Fibroblast of lung (primary cell): ENCODE results near the gene EPS8. TPM values are rescaled to one million over a fixed set of nuclear protein-coding genes. Genes with fewer than 3 reads are reported as not detected.

Experiments used
- DNase-seq, 2 donors: peaks; one replicate each; pipeline versions ENCODE4 v3.0.0 to v3.0.0-alpha.2; 2010; ENCODE audit warnings: low read depth in 2 of 2
- H2AFZ ChIP-seq: 2 replicates; pipeline ENCODE4 v1.5.1; 2012; ENCODE audit warnings: low read length, control low read depth, inconsistent platforms
- H3K27ac ChIP-seq: 2 replicates; pipeline ENCODE4 v1.5.1; 2011; ENCODE audit warnings: low read length, control low read depth; ENCODE audit not compliant: insufficient read depth
- H3K27me3 ChIP-seq: 2 replicates; pipeline ENCODE4 v1.5.1; 2011; ENCODE audit warnings: mild to moderate bottlenecking, low read length; ENCODE audit not compliant: control insufficient read depth, insufficient read depth
- H3K36me3 ChIP-seq: 2 replicates; pipeline ENCODE4 v1.5.1; 2011; ENCODE audit warnings: low read length; ENCODE audit not compliant: control insufficient read depth, insufficient read depth
- H3K4me1 ChIP-seq: 2 replicates; pipeline ENCODE4 v1.5.1; 2011; ENCODE audit warnings: low read length; ENCODE audit not compliant: control insufficient read depth, insufficient read depth; ENCODE audit errors: extremely low read depth
- H3K4me2 ChIP-seq: 2 replicates; pipeline ENCODE4 v1.5.1; 2011; ENCODE audit warnings: low read length, control low read depth; ENCODE audit not compliant: insufficient read depth; ENCODE audit errors: extremely low read depth
- H3K4me3 ChIP-seq, 4 experiments: fragments of 200-600 bp in 1 of 4; sonication (generic) in 1 of 4; replicated peaks in 1 of 4; 2 replicates each; pipeline ENCODE4 v1.5.1; 2011 to 2016; ENCODE audit warnings: low read length in 4 of 4, low read depth in 3 of 4, mild to moderate bottlenecking in 3 of 4, control low read depth in 2 of 4, inconsistent platforms in 1 of 4, mixed read lengths in 1 of 4; ENCODE audit not compliant: insufficient read depth in 1 of 4; ENCODE audit errors: control extremely low read depth in 1 of 4
- H3K79me2 ChIP-seq: 2 replicates; pipeline ENCODE4 v1.5.1; 2012; ENCODE audit warnings: mild to moderate bottlenecking, low read length, inconsistent platforms; ENCODE audit not compliant: control insufficient read depth, insufficient read depth
- H3K9ac ChIP-seq: 2 replicates; pipeline ENCODE4 v1.5.1; 2011; ENCODE audit warnings: mild to moderate bottlenecking, low read length, control low read depth; ENCODE audit not compliant: insufficient read depth
- H3K9me3 ChIP-seq: 2 replicates; pipeline ENCODE4 v1.5.1; 2012; ENCODE audit warnings: low read depth, low read length; ENCODE audit not compliant: control insufficient read depth, insufficient read depth
- H4K20me1 ChIP-seq: 2 replicates; pipeline ENCODE4 v1.5.1; 2011; ENCODE audit warnings: low read length; ENCODE audit not compliant: control insufficient read depth, insufficient read depth; ENCODE audit errors: extremely low read depth
- CTCF ChIP-seq, 2 donors: IDR thresholded peaks in 1 of 2; conservative IDR thresholded peaks in 1 of 2; 1 replicate in 1 of 2; 2 replicates in 1 of 2; pipeline ENCODE4 v1.5.1; 2011 to 2012; ENCODE audit warnings: low read length in 2 of 2, control low read depth in 1 of 2, inconsistent platforms in 1 of 2, low read depth in 1 of 2, mild to moderate bottlenecking in 1 of 2
- EZH2 ChIP-seq: IDR thresholded peaks from 2 replicates; pipeline ENCODE4 v1.5.1; 2012; ENCODE audit warnings: low read length, control low read depth, mild to moderate bottlenecking; ENCODE audit errors: missing control alignments
- polyA minus RNA-seq: library from RNA; depleted of rRNA, polyadenylated mRNA; stranded (reverse); fragments of >200 nt; gene quantifications from 2 replicates; pipeline ENCODE4 v1.2.3, GENCODE V29; 2011; ENCODE audit warnings: low replicate concordance
- polyA plus RNA-seq, 2 donors: library from polyadenylated mRNA; depleted of rRNA in 1 of 2; stranded (reverse) in 1 of 2; unstranded in 1 of 2; fragments of >200 nt; gene quantifications; 2 replicates each; pipeline ENCODE4 v1.2.1, GENCODE V29; 2011 to 2012; ENCODE audit warnings: missing spikeins in 1 of 2
- total RNA-seq: library from RNA; depleted of rRNA; stranded (reverse); fragments of >200 nt; gene quantifications from 2 replicates; pipeline ENCODE4 v1.2.1, GENCODE V29; 2014

EPS8 gene
- total RNA-seq (71.4 and 108 TPM in 2 replicates), polyA plus RNA-seq (81.2 and 96.3 TPM in 2 replicates), polyA minus RNA-seq (22.2 and 31.6 TPM in 2 replicates)
- polyA plus RNA-seq (2012), result 42.9 and 45.2 TPM in 2 replicates

DNA sequence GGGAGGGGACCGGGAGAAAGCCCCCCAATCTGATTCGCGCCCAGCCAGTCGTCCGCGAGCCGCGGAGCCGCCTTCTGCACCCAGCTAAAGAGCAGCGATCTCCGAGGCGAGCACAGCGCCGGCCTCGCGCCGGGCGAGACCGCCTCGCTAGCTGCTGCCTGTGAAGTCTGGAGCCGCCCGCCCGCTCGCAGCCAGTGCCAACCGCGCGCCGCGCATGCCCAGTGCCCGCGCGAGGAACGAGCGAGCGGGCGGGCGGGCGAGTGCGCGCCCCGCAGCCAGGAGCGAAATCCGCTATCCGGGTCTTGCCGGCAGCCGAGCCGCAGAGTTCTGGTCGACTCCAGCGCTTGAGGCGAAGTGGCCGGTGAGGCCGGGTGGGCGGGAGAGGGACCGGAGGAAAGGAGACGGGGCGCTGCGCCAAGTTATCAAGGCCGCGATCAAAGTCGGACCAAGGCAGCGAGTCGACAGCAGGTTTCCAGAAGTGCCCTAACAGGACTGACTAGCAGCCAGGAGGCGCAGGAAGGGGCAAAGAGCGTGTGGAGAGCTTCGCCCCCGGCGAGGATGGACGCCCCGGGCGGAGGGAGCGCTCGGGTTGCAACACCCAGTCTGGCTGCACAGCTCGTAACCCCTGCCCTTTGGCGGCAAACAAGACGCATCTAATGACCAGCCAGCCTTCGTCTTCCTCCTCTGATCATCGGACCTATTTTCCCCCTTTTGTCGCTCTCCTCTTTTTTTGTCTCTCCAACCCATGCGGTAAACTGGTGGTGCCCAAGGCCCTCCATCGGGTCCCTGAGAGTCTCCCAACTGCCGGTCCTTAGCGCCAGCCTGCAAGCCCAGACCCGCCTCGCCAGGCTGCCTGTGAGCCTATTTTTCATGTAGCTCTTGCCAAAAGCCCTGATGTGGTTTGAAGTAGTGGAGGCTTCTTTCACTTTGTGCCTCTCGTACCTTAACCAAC lies at the start of gene EPS8:
Gene EPS8, minus strand, starts transcription at position 169 of the 952 bp plus-strand sequence. CDS start 106,437 bp downstream, outside the sequence.
- DNase-seq, result peak; percentile 90 to 91
- Histone ChIP-seq H3K27me3 (no peaks in the 10 kb centered on the region), H3K79me2 (peaks cover 44% of the 10 kb centered on the region)

DNA sequence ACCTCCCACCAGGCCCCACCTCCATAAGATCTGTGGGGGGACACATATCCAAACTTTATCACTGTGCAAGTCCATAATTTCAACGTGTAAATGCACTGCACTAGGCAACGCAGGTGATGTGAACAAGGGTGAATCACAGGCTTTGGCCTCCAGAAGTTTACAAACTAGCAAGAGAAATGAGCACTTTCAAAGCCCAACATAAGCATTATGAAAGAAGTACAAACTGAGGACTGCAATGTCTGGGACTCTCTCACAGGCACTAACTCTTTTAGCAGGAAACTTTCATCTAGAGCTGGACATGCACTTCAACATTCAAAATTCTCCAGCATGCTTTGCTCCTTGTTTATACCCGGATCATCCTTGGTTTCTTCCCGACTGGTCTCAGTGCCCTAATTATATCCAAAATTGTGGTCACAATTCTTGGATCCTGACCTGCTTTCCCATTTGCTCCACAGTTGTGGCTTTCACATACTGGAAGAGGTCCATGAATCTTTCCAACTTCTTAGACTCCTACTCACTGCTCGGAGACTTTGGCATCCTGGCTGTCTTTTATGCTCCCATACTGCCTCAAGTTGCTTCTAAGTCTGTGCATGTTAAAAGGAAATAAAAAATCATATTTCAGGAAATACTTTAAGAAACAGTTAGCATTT lies 48.1 kb upstream of the EPS8 start:
- Histone ChIP-seq H3K27me3 (no peaks in the 10 kb centered on the region), H3K4me1 (no peaks in the 10 kb centered on the region), H4K20me1 (no peaks in the 10 kb centered on the region), H2AFZ (peak overlapping the region; percentile 40), H3K4me3 (no peak overlapping the region), H3K27ac (no peak overlapping the region), H3K79me2 (no peaks in the 10 kb centered on the region), H3K9ac (no peak overlapping the region), H3K4me2 (peak overlapping the region; percentile 2), H3K9me3 (no peaks in the 10 kb centered on the region), H3K36me3 (no peaks in the 10 kb centered on the region)
- TF ChIP-seq CTCF (conservative IDR thresholded peaks at IDR 0.05 in 1 of 2, IDR thresholded peaks at IDR 0.05 in 1 of 2; ENCODE audit: low read depth in 1 of 2, low read length in 2 of 2) (no peak), EZH2 (no peak)
- peak in 1 of 2 donors; percentile 94 for DNase-seq

More for the DNA sequence above, at the start of gene EPS8:
- peak within 1 kb of the TSS; percentile 99 for H3K4me2 ChIP-seq
- H4K20me1 ChIP-seq, result no peaks in the 10 kb centered on the region
- H3K36me3 ChIP-seq, result no peaks in the 10 kb centered on the region
- TF ChIP-seq CTCF (conservative IDR thresholded peaks at IDR 0.05 in 1 of 2, IDR thresholded peaks at IDR 0.05 in 1 of 2; ENCODE audit: low read depth in 1 of 2, low read length in 2 of 2), result no peak
- TF ChIP-seq EZH2, result no peak
- H3K9ac ChIP-seq, result peak within 1 kb of the TSS; percentile 85
- peak within 1 kb of the TSS; percentile 84 for H3K27ac ChIP-seq
- peak within 1 kb of the TSS; percentile 92 for H2AFZ ChIP-seq
- peak within 1 kb of the TSS; percentile 80 to 97 (median 91) for H3K4me3 ChIP-seq
- H3K4me1 ChIP-seq, result peaks cover 2% of the 10 kb centered on the region
- no peaks in the 10 kb centered on the region for H3K9me3 ChIP-seq

GRCh38 chr12:15834575-15834974 lies 45.4 kb upstream of the EPS8 start:
- Histone ChIP-seq H3K27ac (no peak overlapping the region), H3K4me2 (no peak overlapping the region), H3K9me3 (no peaks in the 10 kb centered on the region), H3K36me3 (no peaks in the 10 kb centered on the region), H3K79me2 (no peaks in the 10 kb centered on the region), H3K4me1 (no peaks in the 10 kb centered on the region), H3K4me3 (no peak overlapping the region), H4K20me1 (no peaks in the 10 kb centered on the region), H3K9ac (no peak overlapping the region), H2AFZ (no peak overlapping the region), H3K27me3 (no peaks in the 10 kb centered on the region)
- no peak for DNase-seq
- TF ChIP-seq CTCF (conservative IDR thresholded peaks at IDR 0.05 in 1 of 2, IDR thresholded peaks at IDR 0.05 in 1 of 2; ENCODE audit: low read depth in 1 of 2, low read length in 2 of 2), result no peak
- no peak for TF ChIP-seq EZH2
